ENCODE data around the gene SLC6A18.

The SLC6A18 gene

GRCh38 chr5:1294206-1294834, 69.1 kb downstream of the SLC6A18 start:
- no peaks in the 10 kb centered on the region for H3K9me3 ChIP-seq (ENCODE audit: control insufficient read depth in 5 of 5, low read length in 5 of 5)

GRCh38 chr5:1294835-1295649, 69.9 kb downstream of the SLC6A18 start, which contains the start of gene TERT:
Gene TERT, minus strand, starts transcription at chr5:1295068. Its CDS starts 79 bp downstream, at chr5:1294989.
- H3K9me3 ChIP-seq (ENCODE audit: control insufficient read depth in 5 of 5, low read length in 5 of 5) = no peaks in the 10 kb centered on the region
- H3K27me3 ChIP-seq (ENCODE audit: control insufficient read depth in 5 of 5, insufficient read depth in 4 of 5, low read length in 5 of 5) = peaks cover 27 to 38% (median 30%) of the 10 kb centered on the region in 5 donors
- no peak within 1 kb of the TSS for H3K9ac ChIP-seq (ENCODE audit: low read length in 5 of 5)
- H3K36me3 ChIP-seq (ENCODE audit: control insufficient read depth in 5 of 5, insufficient read depth in 5 of 5, low read length in 5 of 5) = no peaks in the 10 kb centered on the region
- H3K27ac ChIP-seq (ENCODE audit: low read depth, low read length) = no peak within 1 kb of the TSS
- no peak within 1 kb of the TSS for H3K4me3 ChIP-seq (ENCODE audit: low read depth in 1 of 5, low read length in 5 of 5)
- peaks cover 0 to 6% (median 4%) of the 10 kb centered on the region in 5 donors for H3K4me1 ChIP-seq (ENCODE audit: control insufficient read depth in 5 of 5, insufficient read depth in 5 of 5, low read length in 5 of 5)

More at GRCh38 chr5:1294206-1294834, 69.1 kb downstream of the SLC6A18 start:
- Histone ChIP-seq H3K4me1 (ENCODE audit: control insufficient read depth in 5 of 5, insufficient read depth in 5 of 5, low read length in 5 of 5) (peaks cover 0 to 6% (median 4%) of the 10 kb centered on the region in 5 donors), H3K27me3 (ENCODE audit: control insufficient read depth in 5 of 5, insufficient read depth in 4 of 5, low read length in 5 of 5) (peaks cover 27 to 38% (median 28%) of the 10 kb centered on the region in 5 donors), H3K4me3 (ENCODE audit: low read depth in 1 of 5, low read length in 5 of 5) (no peak overlapping the region), H3K9ac (ENCODE audit: low read length in 5 of 5) (no peak overlapping the region), H3K36me3 (ENCODE audit: control insufficient read depth in 5 of 5, insufficient read depth in 5 of 5, low read length in 5 of 5) (no peaks in the 10 kb centered on the region), H3K27ac (ENCODE audit: low read depth, low read length) (no peak overlapping the region)

DNA sequence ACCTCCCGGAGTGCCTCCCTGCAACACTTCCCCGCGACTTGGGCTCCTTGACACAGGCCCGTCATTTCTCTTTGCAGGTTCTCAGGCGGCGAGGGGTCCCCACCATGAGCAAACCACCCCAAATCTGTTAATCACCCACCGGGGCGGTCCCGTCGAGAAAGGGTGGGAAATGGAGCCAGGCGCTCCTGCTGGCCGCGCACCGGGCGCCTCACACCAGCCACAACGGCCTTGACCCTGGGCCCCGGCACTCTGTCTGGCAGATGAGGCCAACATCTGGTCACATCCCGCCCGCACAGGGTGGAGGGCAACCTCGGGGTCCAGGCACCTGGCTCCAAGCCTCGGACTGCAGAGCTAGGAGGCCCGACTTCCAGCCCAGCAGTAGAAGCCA, 70.5 kb downstream of the SLC6A18 start:
- H3K4me1 ChIP-seq (ENCODE audit: control insufficient read depth in 5 of 5, insufficient read depth in 5 of 5, low read length in 5 of 5) = peaks cover 0 to 6% (median 4%) of the 10 kb centered on the region in 5 donors
- H3K9ac ChIP-seq (ENCODE audit: low read length in 5 of 5) = no peak overlapping the region
- H3K27ac ChIP-seq (ENCODE audit: low read depth, low read length) = no peak overlapping the region
- H3K9me3 ChIP-seq (ENCODE audit: control insufficient read depth in 5 of 5, low read length in 5 of 5) = no peaks in the 10 kb centered on the region
- no peak overlapping the region for H3K4me3 ChIP-seq (ENCODE audit: low read depth in 1 of 5, low read length in 5 of 5)
- H3K36me3 ChIP-seq (ENCODE audit: control insufficient read depth in 5 of 5, insufficient read depth in 5 of 5, low read length in 5 of 5) = no peaks in the 10 kb centered on the region
- peaks cover 27 to 36% (median 30%) of the 10 kb centered on the region in 5 donors for H3K27me3 ChIP-seq (ENCODE audit: control insufficient read depth in 5 of 5, insufficient read depth in 4 of 5, low read length in 5 of 5)
